ENCODE results near the gene RBM15B.
"Not testable (repeated sequence)": the region's sequence is repeated elsewhere in the genome, so short reads cannot be mapped to it uniquely, and the experiment has no call there.

RBM15B gene

GRCh38 chr3:51378065-51378464 is 13.0 kb upstream of the RBM15B start:
- DNase-seq (ENCODE audit: low read depth in 2 of 2, low spot score in 1 of 2): no peak

GRCh38 chr3:51378726-51379125 is 12.4 kb upstream of the RBM15B start:
- no peak for DNase-seq (ENCODE audit: low read depth in 2 of 2, low spot score in 1 of 2)

- no peak for DNase-seq (ENCODE audit: low read depth in 2 of 2, low spot score in 1 of 2)
Observed at GRCh38 chr3:51379301-51379700, 11.8 kb upstream of the RBM15B start.

GRCh38 chr3:51379746-51380455 is 11.2 kb upstream of the RBM15B start:
- DNase-seq (ENCODE audit: low read depth in 2 of 2, low spot score in 1 of 2): no peak

- no peak for DNase-seq (ENCODE audit: low read depth in 2 of 2, low spot score in 1 of 2)
Observed at GRCh38 chr3:51380601-51381332, 10.3 kb upstream of the RBM15B start.

- DNase-seq (ENCODE audit: low read depth in 2 of 2, low spot score in 1 of 2): no peak
Observed at GRCh38 chr3:51381333-51381705, 9.8 kb upstream of the RBM15B start.

- no peak for DNase-seq (ENCODE audit: low read depth in 2 of 2, low spot score in 1 of 2)
Observed at GRCh38 chr3:51382076-51382745, 8.9 kb upstream of the RBM15B start.

GRCh38 chr3:51382947-51383578 is 8.0 kb upstream of the RBM15B start:
- DNase-seq (ENCODE audit: low read depth in 2 of 2, low spot score in 1 of 2): no peak

- no peak for DNase-seq (ENCODE audit: low read depth in 2 of 2, low spot score in 1 of 2)
Observed at GRCh38 chr3:51384055-51384725, 6.9 kb upstream of the RBM15B start.

GRCh38 chr3:51384726-51385473 is 6.2 kb upstream of the RBM15B start, which contains the start of gene MANF:
Gene MANF (plus strand): TSS chr3:51385291. CDS start chr3:51385343, 52 bp downstream.
- DNase-seq (ENCODE audit: low read depth in 2 of 2, low spot score in 1 of 2): peak; percentile 92 to 96

GRCh38 chr3:51385621-51386091 is 5.4 kb upstream of the RBM15B start:
- no peak for DNase-seq (ENCODE audit: low read depth in 2 of 2, low spot score in 1 of 2)

- no peak for DNase-seq (ENCODE audit: low read depth in 2 of 2, low spot score in 1 of 2)
Observed at GRCh38 chr3:51386159-51386851, 4.8 kb upstream of the RBM15B start.

- DNase-seq (ENCODE audit: low read depth in 2 of 2, low spot score in 1 of 2): no peak
Observed at GRCh38 chr3:51386852-51387229, 4.2 kb upstream of the RBM15B start.

- DNase-seq (ENCODE audit: low read depth in 2 of 2, low spot score in 1 of 2): not testable (repeated sequence)
Observed at GRCh38 chr3:51387281-51387680, 3.8 kb upstream of the RBM15B start.

GRCh38 chr3:51388286-51389029 is 2.6 kb upstream of the RBM15B start:
- no peak for DNase-seq (ENCODE audit: low read depth in 2 of 2, low spot score in 1 of 2)

- peak in 1 of 2 donors; percentile 18 for DNase-seq (ENCODE audit: low read depth in 2 of 2, low spot score in 1 of 2)
Observed at GRCh38 chr3:51389423-51390183, 1.5 kb upstream of the RBM15B start.

- DNase-seq (ENCODE audit: low read depth in 2 of 2, low spot score in 1 of 2): no peak
Observed at GRCh38 chr3:51390246-51391074, 625 bp upstream of the RBM15B start.
